Kidney (tissue), 14 donors: ENCODE results near the gene ITGB4. TPM values are rescaled to one million over a fixed set of nuclear protein-coding genes. Genes with fewer than 3 reads are reported as not detected.
A peak's percentile ranks its signal among the peaks of the same experiment; 100 is the strongest.

Source experiments
- DNase-seq, 5 donors: peaks; one replicate each; pipeline ENCODE4 v3.0.0-alpha.2; 2013 to 2020
- FAIRE-seq: peaks from 2 replicates; lab custom pipeline; 2012; peaks lifted over from hg19 to GRCh38; lab: Jason Lieb, UNC
- H3K27ac ChIP-seq, 2 donors: one replicate each; pipeline ENCODE4 v1.7.0; 2013; ENCODE audit warnings: low read depth in 2 of 2, low read length in 2 of 2, inconsistent platforms in 1 of 2
- H3K27me3 ChIP-seq: one replicate; pipeline ENCODE4 v1.7.1; 2013; ENCODE audit warnings: low read length, inconsistent platforms; ENCODE audit not compliant: control insufficient read depth, insufficient read depth
- H3K36me3 ChIP-seq, 3 donors: one replicate each; pipeline versions ENCODE4 v1.7.0 to v1.7.1; 2013; ENCODE audit warnings: low read length in 3 of 3, control low read depth in 1 of 3, inconsistent platforms in 1 of 3; ENCODE audit not compliant: insufficient read depth in 3 of 3, control insufficient read depth in 2 of 3
- H3K4me1 ChIP-seq, 3 donors: one replicate each; pipeline versions ENCODE4 v1.7.0 to v1.7.1; 2013; ENCODE audit warnings: low read length in 3 of 3, inconsistent platforms in 1 of 3, low read depth in 1 of 3; ENCODE audit not compliant: control insufficient read depth in 2 of 3, insufficient read depth in 2 of 3
- H3K4me3 ChIP-seq, 3 donors: one replicate each; pipeline versions ENCODE4 v1.7.0 to v1.8.1; 2013; ENCODE audit warnings: low read length in 3 of 3, control low read depth in 1 of 3, inconsistent platforms in 1 of 3
- H3K9ac ChIP-seq, 3 donors: one replicate each; pipeline versions ENCODE4 v1.7.0 to v1.7.1; 2013; ENCODE audit warnings: low read length in 3 of 3, control low read depth in 1 of 3, inconsistent platforms in 1 of 3
- H3K9me3 ChIP-seq, 3 donors: one replicate each; pipeline versions ENCODE4 v1.7.0 to v1.7.1; 2013; ENCODE audit warnings: low read length in 3 of 3, control low read depth in 1 of 3, inconsistent platforms in 1 of 3; ENCODE audit not compliant: control insufficient read depth in 2 of 3, insufficient read depth in 1 of 3
- CTCF ChIP-seq: IDR thresholded peaks from 3 replicates; pipeline ENCODE4 v1.5.1; 2012; ENCODE audit warnings: mild to moderate bottlenecking, moderate library complexity, borderline replicate concordance; ENCODE audit not compliant: insufficient read depth; ENCODE audit errors: extremely low read depth
- intact Hi-C: fragments of 100-400 bp; cut with DNase I; formaldehyde crosslinking; loops from one replicate; pipeline ENCODE4 v1.11.1; 2022
- polyA plus RNA-seq: library from polyadenylated mRNA; stranded (reverse); fragments of 350-450 nt; fragmentation: Illumina TruSeq; extraction: RNeasy Lipid Tissue Mini Kit (QIAGEN cat#74804); gene quantifications from one replicate; pipeline ENCODE4 v1.2.3, GENCODE V29; 2014; ENCODE audit warnings: low read depth, low replicate concordance; ENCODE audit not compliant: insufficient read depth
- total RNA-seq: library from RNA; stranded (reverse); fragmentation: NEBNext Ultra II Directional; extraction: Animal tissue kit (Norgen Biotek cat#: 25700); gene quantifications from one replicate; pipeline ENCODE4 v1.2.1, GENCODE V29; 2021
- donor health status: control.
- donor health status: control.
- donor health status: control.
- donor health status: control.
- donor health status: control.
- donor health status: DM: yes; HTN: yes; CAD: no.
- donor health status: Normal renal cell carcinoma (clear cell type).

Gene ITGB4
- total and polyA plus RNA-seq, 2 donors from 2014 or later, result 15.7 to 149 TPM

GRCh38 chr17:75731086-75731715, 9.9 kb downstream of the ITGB4 start:
- H3K9ac ChIP-seq, result no peak overlapping the region
- peak in 1 of 5 donors; percentile 52 for DNase-seq
- intact Hi-C loops, result loop anchor here (10.0 kb wide), 1 partner anchor 46 kb away; no protein-coding TSS in a partner anchor

GRCh38 chr17:75731716-75732498, 10.6 kb downstream of the ITGB4 start:
- no peak overlapping the region for H3K9ac ChIP-seq
- no peaks in the 10 kb centered on the region for H3K27me3 ChIP-seq
- intact Hi-C loops, result loop anchor here (10.0 kb wide), 1 partner anchor 47 kb away; no protein-coding TSS in a partner anchor
- DNase-seq (peak in 1 of 5 donors; percentile 59), FAIRE-seq (no peak)
- H3K4me3 ChIP-seq, result no peak overlapping the region
- TF ChIP-seq CTCF, result no peak
- H3K9me3 ChIP-seq, result no peaks in the 10 kb centered on the region
- no peaks in the 10 kb centered on the region for H3K36me3 ChIP-seq
- H3K27ac ChIP-seq, result no peak overlapping the region
- no peaks in the 10 kb centered on the region for H3K4me1 ChIP-seq

More at GRCh38 chr17:75731086-75731715, 9.9 kb downstream of the ITGB4 start:
- TF ChIP-seq CTCF, result no peak
- no peaks in the 10 kb centered on the region for H3K4me1 ChIP-seq
- no peak for FAIRE-seq
- no peak overlapping the region for H3K4me3 ChIP-seq
- no peaks in the 10 kb centered on the region for H3K36me3 ChIP-seq
- no peak overlapping the region for H3K27ac ChIP-seq
- no peaks in the 10 kb centered on the region for H3K27me3 ChIP-seq
- no peaks in the 10 kb centered on the region for H3K9me3 ChIP-seq

GRCh38 chr17:75733471-75733870, 12.2 kb downstream of the ITGB4 start:
- H3K9me3 ChIP-seq, result no peaks in the 10 kb centered on the region
- intact Hi-C loops, result loop anchor here (10.0 kb wide), 1 partner anchor 49 kb away; no protein-coding TSS in a partner anchor
- H3K4me3 ChIP-seq, result no peak overlapping the region

More at GRCh38 chr17:75733471-75733870, 12.2 kb downstream of the ITGB4 start:
- Histone ChIP-seq H3K27ac (no peak overlapping the region), H3K36me3 (no peaks in the 10 kb centered on the region), H3K9ac (no peak overlapping the region), H3K4me1 (no peaks in the 10 kb centered on the region), H3K27me3 (no peaks in the 10 kb centered on the region)
- FAIRE-seq (no peak), DNase-seq (peak in 1 of 5 donors; percentile 67)
- TF ChIP-seq CTCF, result no peak
